HepG2 (cell line): ENCODE measurements around the gene RNF5. TPM values are rescaled to one million over a fixed set of nuclear protein-coding genes. Genes with fewer than 3 reads are reported as not detected.

Experiments
- ASH2L ChIP-seq: fragments of 300-600, 200-600 bp; sonication (generic); IDR thresholded peaks from 2 replicates; pipeline ENCODE4 v1.7.0; 2017; ENCODE audit warnings: low read depth, mild to moderate bottlenecking, moderate library complexity, mixed read lengths, low read length; ENCODE audit not compliant: insufficient read length
- BRCA1 ChIP-seq: sonication (generic); formaldehyde crosslinking; IDR thresholded peaks from 2 replicates; pipeline ENCODE4 v1.4.0; 2020; ENCODE audit warnings: missing genetic modification reagents
- CBFB ChIP-seq: sonication (generic); formaldehyde crosslinking; IDR thresholded peaks from 2 replicates; pipeline ENCODE4 v1.4.0; 2020; ENCODE audit warnings: missing genetic modification reagents
- ESRRA ChIP-seq: sonication (generic); formaldehyde crosslinking; IDR thresholded peaks from 2 replicates; pipeline ENCODE4 v1.5.1; 2020; ENCODE audit warnings: mild to moderate bottlenecking, low read depth, missing genetic modification reagents
- KLF13 ChIP-seq: sonication (generic); formaldehyde crosslinking; IDR thresholded peaks from 2 replicates; pipeline ENCODE4 v1.4.0; 2020; ENCODE audit warnings: mild to moderate bottlenecking, missing genetic modification reagents
- NFRKB ChIP-seq: fragments of 450-650 bp; IDR thresholded peaks from 2 replicates; pipeline ENCODE4 v1.6.1; 2017
- NR2F6 ChIP-seq, 2 experiments: IDR thresholded peaks; 2 replicates each; pipeline ENCODE4 v1.6.1; 2016; ENCODE audit warnings: antibody characterized with exemption in 1 of 2, mild to moderate bottlenecking in 1 of 2
- PHB2 ChIP-seq: fragments of 450-650 bp; IDR thresholded peaks from 2 replicates; pipeline ENCODE4 v1.6.1; 2018; ENCODE audit not compliant: partially characterized antibody
- REL ChIP-seq: sonication (generic); formaldehyde crosslinking; conservative IDR thresholded peaks from 2 replicates; pipeline ENCODE4 v1.8.0; 2022; ENCODE audit warnings: mild to moderate bottlenecking, missing genetic modification reagents, moderate library complexity
- RORA ChIP-seq: sonication (generic); formaldehyde crosslinking; IDR thresholded peaks from 2 replicates; pipeline ENCODE4 v1.5.0; 2020; ENCODE audit warnings: mild to moderate bottlenecking, missing genetic modification reagents, moderate library complexity
- SP2 ChIP-seq: sonication (generic); formaldehyde crosslinking; IDR thresholded peaks from 2 replicates; pipeline ENCODE4 v1.5.1; 2020; ENCODE audit warnings: mild to moderate bottlenecking, missing genetic modification reagents
- ZNF20 ChIP-seq: sonication (generic); formaldehyde crosslinking; IDR thresholded peaks from 2 replicates; pipeline ENCODE4 v1.4.0; 2020; ENCODE audit warnings: mild to moderate bottlenecking, moderate library complexity, missing genetic modification reagents
- ZSCAN12 ChIP-seq: sonication (generic); formaldehyde crosslinking; IDR thresholded peaks from 2 replicates; pipeline ENCODE4 v1.9.0; 2021; ENCODE audit warnings: mild to moderate bottlenecking, missing genetic modification reagents
- ZSCAN22 ChIP-seq: sonication (generic); formaldehyde crosslinking; IDR thresholded peaks from 2 replicates; pipeline ENCODE4 v1.4.0; 2020; ENCODE audit warnings: mild to moderate bottlenecking, missing genetic modification reagents
- polyA plus RNA-seq, 8 experiments: library from polyadenylated mRNA; depleted of rRNA in 3 of 8; stranded (reverse) in 7 of 8; unstranded in 1 of 8; fragments of >200 nt; fragmentation: Illumina TruSeq in 4 of 8; extraction: Trizol in 4 of 8; gene quantifications; 2 replicates each; pipeline versions ENCODE4 v1.2.1 to v1.2.3, GENCODE V29; 2011 to 2016; ENCODE audit warnings: low read depth in 4 of 8, missing spikeins in 1 of 8, mixed read lengths in 1 of 8; ENCODE audit not compliant: insufficient read depth in 1 of 8
- total RNA-seq, 5 experiments: library from RNA; depleted of rRNA; stranded (reverse); fragments of >200 nt; fragmentation: Illumina TruSeq; extraction: Trizol; gene quantifications; 2 replicates each; pipeline ENCODE4 v1.2.3, GENCODE V29; 2016; ENCODE audit warnings: low read depth in 1 of 5
- TF ChIP-seq, protein P1 (sequence below): sonication (generic); formaldehyde crosslinking; IDR thresholded peaks from 2 replicates; pipeline ENCODE4 v1.4.0; 2020; ENCODE audit warnings: mild to moderate bottlenecking, missing genetic modification reagents
- TF ChIP-seq, protein P2 (sequence below): sonication (generic); formaldehyde crosslinking; IDR thresholded peaks from 2 replicates; pipeline ENCODE4 v1.5.1; 2020; ENCODE audit warnings: mild to moderate bottlenecking, missing genetic modification reagents, borderline replicate concordance
- TF ChIP-seq, protein P3 (sequence below): fragments of 450-650 bp; IDR thresholded peaks from 2 replicates; pipeline ENCODE4 v1.6.1; 2017; ENCODE audit warnings: mild to moderate bottlenecking
- TF ChIP-seq, protein P4 (sequence below): sonication (generic); formaldehyde crosslinking; conservative IDR thresholded peaks from 2 replicates; pipeline ENCODE4 v1.8.0; 2022; ENCODE audit warnings: low read depth, missing genetic modification reagents

Gene RNF5
- total and polyA plus RNA-seq, 2 of the 13 experiments (the other 11 are each of a cell fraction or from before 2014, with no cell fraction given) = 98.0 to 131 TPM

DNA sequence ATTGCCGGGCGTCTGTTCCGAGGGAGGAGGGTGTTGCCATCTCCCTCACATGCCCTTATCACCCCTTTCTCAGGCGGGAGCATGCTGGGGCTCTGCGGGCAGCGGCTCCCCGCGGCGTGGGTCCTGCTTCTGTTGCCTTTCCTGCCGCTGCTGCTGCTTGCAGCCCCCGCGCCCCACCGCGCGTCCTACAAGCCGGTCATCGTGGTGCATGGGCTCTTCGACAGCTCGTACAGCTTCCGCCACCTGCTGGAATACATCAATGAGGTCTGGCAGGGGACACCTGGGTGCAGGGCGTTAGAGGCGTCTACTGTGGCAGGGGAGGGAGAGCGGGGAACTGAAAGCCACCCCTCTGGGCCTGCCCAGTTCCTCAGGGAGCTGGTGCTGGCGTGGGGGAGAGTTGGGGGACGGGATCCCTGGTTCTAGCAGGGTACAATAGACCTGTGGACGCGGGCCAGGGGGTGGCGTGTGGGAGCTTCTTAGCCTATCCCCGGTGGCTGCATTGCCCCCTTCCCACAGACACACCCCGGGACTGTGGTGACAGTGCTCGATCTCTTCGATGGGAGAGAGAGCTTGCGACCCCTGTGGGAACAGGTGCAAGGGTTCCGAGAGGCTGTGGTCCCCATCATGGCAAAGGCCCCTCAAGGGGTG lies 23.6 kb upstream of the RNF5 start (continued):
- TF ChIP-seq, protein P1, sequence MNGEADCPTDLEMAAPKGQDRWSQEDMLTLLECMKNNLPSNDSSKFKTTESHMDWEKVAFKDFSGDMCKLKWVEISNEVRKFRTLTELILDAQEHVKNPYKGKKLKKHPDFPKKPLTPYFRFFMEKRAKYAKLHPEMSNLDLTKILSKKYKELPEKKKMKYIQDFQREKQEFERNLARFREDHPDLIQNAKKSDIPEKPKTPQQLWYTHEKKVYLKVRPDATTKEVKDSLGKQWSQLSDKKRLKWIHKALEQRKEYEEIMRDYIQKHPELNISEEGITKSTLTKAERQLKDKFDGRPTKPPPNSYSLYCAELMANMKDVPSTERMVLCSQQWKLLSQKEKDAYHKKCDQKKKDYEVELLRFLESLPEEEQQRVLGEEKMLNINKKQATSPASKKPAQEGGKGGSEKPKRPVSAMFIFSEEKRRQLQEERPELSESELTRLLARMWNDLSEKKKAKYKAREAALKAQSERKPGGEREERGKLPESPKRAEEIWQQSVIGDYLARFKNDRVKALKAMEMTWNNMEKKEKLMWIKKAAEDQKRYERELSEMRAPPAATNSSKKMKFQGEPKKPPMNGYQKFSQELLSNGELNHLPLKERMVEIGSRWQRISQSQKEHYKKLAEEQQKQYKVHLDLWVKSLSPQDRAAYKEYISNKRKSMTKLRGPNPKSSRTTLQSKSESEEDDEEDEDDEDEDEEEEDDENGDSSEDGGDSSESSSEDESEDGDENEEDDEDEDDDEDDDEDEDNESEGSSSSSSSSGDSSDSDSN (CRISPR knock-in tag) = peak; percentile 80
- TF ChIP-seq ESRRA (CRISPR knock-in tag) = no peak; the same call in 1 of the 2 replicates
- peak; percentile 43; the same call in 1 of the 2 replicates for TF ChIP-seq REL (CRISPR knock-in tag)
- TF ChIP-seq NFRKB = no peak
- TF ChIP-seq, protein P2, sequence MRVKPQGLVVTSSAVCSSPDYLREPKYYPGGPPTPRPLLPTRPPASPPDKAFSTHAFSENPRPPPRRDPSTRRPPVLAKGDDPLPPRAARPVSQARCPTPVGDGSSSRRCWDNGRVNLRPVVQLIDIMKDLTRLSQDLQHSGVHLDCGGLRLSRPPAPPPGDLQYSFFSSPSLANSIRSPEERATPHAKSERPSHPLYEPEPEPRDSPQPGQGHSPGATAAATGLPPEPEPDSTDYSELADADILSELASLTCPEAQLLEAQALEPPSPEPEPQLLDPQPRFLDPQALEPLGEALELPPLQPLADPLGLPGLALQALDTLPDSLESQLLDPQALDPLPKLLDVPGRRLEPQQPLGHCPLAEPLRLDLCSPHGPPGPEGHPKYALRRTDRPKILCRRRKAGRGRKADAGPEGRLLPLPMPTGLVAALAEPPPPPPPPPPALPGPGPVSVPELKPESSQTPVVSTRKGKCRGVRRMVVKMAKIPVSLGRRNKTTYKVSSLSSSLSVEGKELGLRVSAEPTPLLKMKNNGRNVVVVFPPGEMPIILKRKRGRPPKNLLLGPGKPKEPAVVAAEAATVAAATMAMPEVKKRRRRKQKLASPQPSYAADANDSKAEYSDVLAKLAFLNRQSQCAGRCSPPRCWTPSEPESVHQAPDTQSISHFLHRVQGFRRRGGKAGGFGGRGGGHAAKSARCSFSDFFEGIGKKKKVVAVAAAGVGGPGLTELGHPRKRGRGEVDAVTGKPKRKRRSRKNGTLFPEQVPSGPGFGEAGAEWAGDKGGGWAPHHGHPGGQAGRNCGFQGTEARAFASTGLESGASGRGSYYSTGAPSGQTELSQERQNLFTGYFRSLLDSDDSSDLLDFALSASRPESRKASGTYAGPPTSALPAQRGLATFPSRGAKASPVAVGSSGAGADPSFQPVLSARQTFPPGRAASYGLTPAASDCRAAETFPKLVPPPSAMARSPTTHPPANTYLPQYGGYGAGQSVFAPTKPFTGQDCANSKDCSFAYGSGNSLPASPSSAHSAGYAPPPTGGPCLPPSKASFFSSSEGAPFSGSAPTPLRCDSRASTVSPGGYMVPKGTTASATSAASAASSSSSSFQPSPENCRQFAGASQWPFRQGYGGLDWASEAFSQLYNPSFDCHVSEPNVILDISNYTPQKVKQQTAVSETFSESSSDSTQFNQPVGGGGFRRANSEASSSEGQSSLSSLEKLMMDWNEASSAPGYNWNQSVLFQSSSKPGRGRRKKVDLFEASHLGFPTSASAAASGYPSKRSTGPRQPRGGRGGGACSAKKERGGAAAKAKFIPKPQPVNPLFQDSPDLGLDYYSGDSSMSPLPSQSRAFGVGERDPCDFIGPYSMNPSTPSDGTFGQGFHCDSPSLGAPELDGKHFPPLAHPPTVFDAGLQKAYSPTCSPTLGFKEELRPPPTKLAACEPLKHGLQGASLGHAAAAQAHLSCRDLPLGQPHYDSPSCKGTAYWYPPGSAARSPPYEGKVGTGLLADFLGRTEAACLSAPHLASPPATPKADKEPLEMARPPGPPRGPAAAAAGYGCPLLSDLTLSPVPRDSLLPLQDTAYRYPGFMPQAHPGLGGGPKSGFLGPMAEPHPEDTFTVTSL (CRISPR knock-in tag) = no peak
- no peak for TF ChIP-seq ZSCAN12
- TF ChIP-seq, protein P3, sequence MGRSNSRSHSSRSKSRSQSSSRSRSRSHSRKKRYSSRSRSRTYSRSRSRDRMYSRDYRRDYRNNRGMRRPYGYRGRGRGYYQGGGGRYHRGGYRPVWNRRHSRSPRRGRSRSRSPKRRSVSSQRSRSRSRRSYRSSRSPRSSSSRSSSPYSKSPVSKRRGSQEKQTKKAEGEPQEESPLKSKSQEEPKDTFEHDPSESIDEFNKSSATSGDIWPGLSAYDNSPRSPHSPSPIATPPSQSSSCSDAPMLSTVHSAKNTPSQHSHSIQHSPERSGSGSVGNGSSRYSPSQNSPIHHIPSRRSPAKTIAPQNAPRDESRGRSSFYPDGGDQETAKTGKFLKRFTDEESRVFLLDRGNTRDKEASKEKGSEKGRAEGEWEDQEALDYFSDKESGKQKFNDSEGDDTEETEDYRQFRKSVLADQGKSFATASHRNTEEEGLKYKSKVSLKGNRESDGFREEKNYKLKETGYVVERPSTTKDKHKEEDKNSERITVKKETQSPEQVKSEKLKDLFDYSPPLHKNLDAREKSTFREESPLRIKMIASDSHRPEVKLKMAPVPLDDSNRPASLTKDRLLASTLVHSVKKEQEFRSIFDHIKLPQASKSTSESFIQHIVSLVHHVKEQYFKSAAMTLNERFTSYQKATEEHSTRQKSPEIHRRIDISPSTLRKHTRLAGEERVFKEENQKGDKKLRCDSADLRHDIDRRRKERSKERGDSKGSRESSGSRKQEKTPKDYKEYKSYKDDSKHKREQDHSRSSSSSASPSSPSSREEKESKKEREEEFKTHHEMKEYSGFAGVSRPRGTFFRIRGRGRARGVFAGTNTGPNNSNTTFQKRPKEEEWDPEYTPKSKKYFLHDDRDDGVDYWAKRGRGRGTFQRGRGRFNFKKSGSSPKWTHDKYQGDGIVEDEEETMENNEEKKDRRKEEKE = no peak
- no peak; the same call in 1 of the 2 replicates for TF ChIP-seq SP2 (CRISPR knock-in tag)
- 0 out of 2 replicates have a peak, but pooled peaks have one; percentile 13 for TF ChIP-seq KLF13 (CRISPR knock-in tag)
- TF ChIP-seq NR2F6 (IDR thresholded peaks at IDR 0.05) = no peak
- TF ChIP-seq NR2F6 (CRISPR knock-in tag; IDR thresholded peaks at IDR 0.05) = peak; percentile 46; the same call in 1 of the 2 replicates
- TF ChIP-seq, protein P4, sequence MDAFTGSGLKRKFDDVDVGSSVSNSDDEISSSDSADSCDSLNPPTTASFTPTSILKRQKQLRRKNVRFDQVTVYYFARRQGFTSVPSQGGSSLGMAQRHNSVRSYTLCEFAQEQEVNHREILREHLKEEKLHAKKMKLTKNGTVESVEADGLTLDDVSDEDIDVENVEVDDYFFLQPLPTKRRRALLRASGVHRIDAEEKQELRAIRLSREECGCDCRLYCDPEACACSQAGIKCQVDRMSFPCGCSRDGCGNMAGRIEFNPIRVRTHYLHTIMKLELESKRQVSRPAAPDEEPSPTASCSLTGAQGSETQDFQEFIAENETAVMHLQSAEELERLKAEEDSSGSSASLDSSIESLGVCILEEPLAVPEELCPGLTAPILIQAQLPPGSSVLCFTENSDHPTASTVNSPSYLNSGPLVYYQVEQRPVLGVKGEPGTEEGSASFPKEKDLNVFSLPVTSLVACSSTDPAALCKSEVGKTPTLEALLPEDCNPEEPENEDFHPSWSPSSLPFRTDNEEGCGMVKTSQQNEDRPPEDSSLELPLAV = no peak
- no peak for TF ChIP-seq CBFB (CRISPR knock-in tag)
- TF ChIP-seq RORA (CRISPR knock-in tag) = no peak
- TF ChIP-seq ZSCAN22 (CRISPR knock-in tag) = no peak
- no peak for TF ChIP-seq PHB2
- TF ChIP-seq ASH2L = no peak
- TF ChIP-seq BRCA1 (CRISPR knock-in tag) = no peak
- no peak for TF ChIP-seq ZNF20 (CRISPR knock-in tag)
